Measurements from ENCODE around the gene LDLRAD2.

DNA sequence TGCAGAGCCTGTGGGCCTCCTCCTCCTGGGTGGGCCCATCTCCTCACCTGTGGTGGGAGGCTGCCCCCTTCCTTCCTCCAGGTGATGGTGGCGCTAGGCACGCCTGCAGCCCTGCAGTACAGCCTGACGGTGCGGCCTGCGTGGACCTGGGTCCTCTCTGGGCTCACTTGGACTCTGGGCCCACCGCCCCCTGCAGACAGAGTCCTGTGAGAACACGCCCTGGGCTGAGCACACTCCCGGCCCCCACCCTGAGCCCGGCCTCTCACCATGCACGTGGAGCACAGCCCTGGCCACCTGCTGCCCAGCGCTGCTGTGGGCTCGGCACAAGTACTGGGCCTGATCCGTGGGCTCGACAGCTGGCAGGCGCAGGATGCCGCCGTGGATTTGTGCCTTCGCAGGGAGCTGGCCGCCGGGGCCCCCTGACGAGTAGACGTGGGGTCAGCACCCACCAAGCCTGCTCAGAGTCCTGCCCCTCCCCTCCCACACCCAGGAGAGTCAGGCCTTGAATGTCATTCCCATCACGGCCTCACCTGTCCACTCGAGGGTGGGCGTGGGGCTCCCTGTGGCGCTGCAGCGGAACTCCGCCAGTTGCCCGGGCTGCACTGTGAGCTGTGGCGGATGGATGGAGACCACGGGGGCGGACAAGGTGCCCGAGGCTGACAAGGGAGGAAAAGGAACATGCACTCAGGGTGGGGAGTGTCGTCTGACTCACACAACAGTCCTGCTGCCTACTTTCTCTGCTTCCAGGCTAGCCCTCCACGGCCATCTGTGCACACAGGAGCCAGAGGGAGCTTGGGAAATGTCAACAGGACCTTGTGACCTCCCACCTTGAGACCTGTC is 43.4 kb downstream of the LDLRAD2 start:
- no peak for TF ChIP-seq EZH2 (optimal IDR thresholded peaks at IDR 0.05; ENCODE audit: low read depth, low read length)
- TF ChIP-seq, protein P1, sequence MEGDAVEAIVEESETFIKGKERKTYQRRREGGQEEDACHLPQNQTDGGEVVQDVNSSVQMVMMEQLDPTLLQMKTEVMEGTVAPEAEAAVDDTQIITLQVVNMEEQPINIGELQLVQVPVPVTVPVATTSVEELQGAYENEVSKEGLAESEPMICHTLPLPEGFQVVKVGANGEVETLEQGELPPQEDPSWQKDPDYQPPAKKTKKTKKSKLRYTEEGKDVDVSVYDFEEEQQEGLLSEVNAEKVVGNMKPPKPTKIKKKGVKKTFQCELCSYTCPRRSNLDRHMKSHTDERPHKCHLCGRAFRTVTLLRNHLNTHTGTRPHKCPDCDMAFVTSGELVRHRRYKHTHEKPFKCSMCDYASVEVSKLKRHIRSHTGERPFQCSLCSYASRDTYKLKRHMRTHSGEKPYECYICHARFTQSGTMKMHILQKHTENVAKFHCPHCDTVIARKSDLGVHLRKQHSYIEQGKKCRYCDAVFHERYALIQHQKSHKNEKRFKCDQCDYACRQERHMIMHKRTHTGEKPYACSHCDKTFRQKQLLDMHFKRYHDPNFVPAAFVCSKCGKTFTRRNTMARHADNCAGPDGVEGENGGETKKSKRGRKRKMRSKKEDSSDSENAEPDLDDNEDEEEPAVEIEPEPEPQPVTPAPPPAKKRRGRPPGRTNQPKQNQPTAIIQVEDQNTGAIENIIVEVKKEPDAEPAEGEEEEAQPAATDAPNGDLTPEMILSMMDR (IDR thresholded peaks at IDR 0.05; ENCODE audit: low read length): no peak

Data from MM.1S (cell line).